DMS 273 (cell line): Measurements from ENCODE around the gene NIN.
A peak's percentile ranks its signal among the peaks of the same experiment; 100 is the strongest.

Experiments used
- DNase-seq: peaks from one replicate; lab custom pipeline; 2025; ENCODE audit not compliant: unreplicated experiment; lab: John Stamatoyannopoulos, UW

The NIN gene

GRCh38 chr14:50837850-50838470, 7.0 kb upstream of the NIN start:
- no peak for DNase-seq

GRCh38 chr14:50837271-50837670, 6.3 kb upstream of the NIN start:
- DNase-seq, result no peak

- no peak for DNase-seq
Measured at GRCh38 chr14:50836515-50836914, 5.6 kb upstream of the NIN start.

- no peak for DNase-seq
Measured at GRCh38 chr14:50835280-50835679, 4.3 kb upstream of the NIN start.

GRCh38 chr14:50834802-50835276, 3.9 kb upstream of the NIN start:
- DNase-seq, result no peak

- DNase-seq, result no peak
Measured at GRCh38 chr14:50832935-50833630, 2.1 kb upstream of the NIN start.

- no peak for DNase-seq
Measured at GRCh38 chr14:50831726-50832168, 785 bp upstream of the NIN start.

GRCh38 chr14:50830044-50830931, 674 bp downstream of the NIN start:
- peak; percentile 83 for DNase-seq

- DNase-seq, result peak; percentile 58
Measured at GRCh38 chr14:50829489-50830043, 1.4 kb downstream of the NIN start.

- DNase-seq, result no peak
Measured at GRCh38 chr14:50828721-50829488, 2.1 kb downstream of the NIN start.

GRCh38 chr14:50826681-50827080, 4.3 kb downstream of the NIN start:
- peak; percentile 48 for DNase-seq

- no peak for DNase-seq
Measured at GRCh38 chr14:50825307-50825706, 5.7 kb downstream of the NIN start.

GRCh38 chr14:50823762-50824636, 7.0 kb downstream of the NIN start:
- DNase-seq, result peak; percentile 46

GRCh38 chr14:50823051-50823761, 7.8 kb downstream of the NIN start:
- peak; percentile 63 for DNase-seq

- DNase-seq, result no peak
Measured at GRCh38 chr14:50822501-50823042, 8.4 kb downstream of the NIN start.

GRCh38 chr14:50821510-50822464, 9.2 kb downstream of the NIN start:
- no peak for DNase-seq

- DNase-seq, result no peak
Measured at GRCh38 chr14:50820786-50821509, 10.0 kb downstream of the NIN start.
